ENCODE data around the gene METRN.

- TF ChIP-seq CTCF (IDR thresholded peaks at IDR 0.05) (no peak), ZFX (IDR thresholded peaks at IDR 0.05; ENCODE audit: borderline replicate concordance) (no peak)
Measured at GRCh38 chr16:724188-725040, 9.5 kb downstream of the METRN start.

Data from 22Rv1 (cell line).